OCI-LY1 (cell line): Measurements from ENCODE around the gene SIRPB2.

ENCODE experiments used
- H2AFZ ChIP-seq: fragments of 200-600 bp; sonication (generic), shearing (Covaris generic); 2 replicates; pipeline ENCODE4 v1.6.0; 2014; ENCODE audit warnings: antibody characterized with exemption, mild to moderate bottlenecking, low read length
- H3F3A ChIP-seq: fragments of 200-600 bp; sonication (generic), shearing (Covaris generic); 2 replicates; pipeline ENCODE4 v1.6.0; 2014; ENCODE audit warnings: mild to moderate bottlenecking, antibody characterized with exemption, low read length, moderate library complexity; ENCODE audit not compliant: insufficient read depth
- H3K27ac ChIP-seq: fragments of 200-600 bp; sonication (generic); 2 replicates; pipeline ENCODE4 v1.5.1; 2014; ENCODE audit warnings: low read length, mixed run types, mild to moderate bottlenecking, low read depth; ENCODE audit not compliant: poor library complexity, severe bottlenecking
- H3K27me3 ChIP-seq: fragments of 200-600 bp; sonication (generic); 2 replicates; pipeline ENCODE4 v1.6.0; 2014; ENCODE audit warnings: antibody characterized with exemption, mild to moderate bottlenecking, low read length, moderate library complexity; ENCODE audit not compliant: insufficient read depth
- H3K36me3 ChIP-seq: fragments of 200-600 bp; sonication (generic); 2 replicates; pipeline ENCODE4 v1.6.1; 2014; ENCODE audit warnings: mild to moderate bottlenecking, antibody characterized with exemption, low read length, moderate library complexity, mixed read lengths; ENCODE audit not compliant: insufficient read depth
- H3K4me1 ChIP-seq: fragments of 200-600 bp; sonication (generic); 2 replicates; pipeline ENCODE4 v1.5.1; 2014; ENCODE audit warnings: mild to moderate bottlenecking, low read length, moderate library complexity; ENCODE audit not compliant: insufficient read depth, severe bottlenecking
- H3K4me2 ChIP-seq: fragments of 200-600 bp; sonication (generic), shearing (Covaris generic); 2 replicates; pipeline ENCODE4 v1.6.1; 2014; ENCODE audit warnings: low read length
- H3K4me3 ChIP-seq: fragments of 200-600 bp; sonication (generic); 2 replicates; pipeline ENCODE4 v1.5.1; 2014; ENCODE audit warnings: low read length, low read depth, mild to moderate bottlenecking, mixed read lengths; ENCODE audit not compliant: poor library complexity, severe bottlenecking
- H3K79me2 ChIP-seq: fragments of 200-600 bp; shearing (Covaris generic); 2 replicates; pipeline ENCODE4 v1.6.1; 2016; ENCODE audit warnings: mixed run types, low read length, mixed read lengths; ENCODE audit not compliant: insufficient read depth
- H3K9ac ChIP-seq: fragments of 200-600 bp; sonication (generic), shearing (Covaris generic); 2 replicates; pipeline ENCODE4 v1.6.1; 2014; ENCODE audit warnings: mild to moderate bottlenecking, low read length, mixed read lengths
- H3K9me2 ChIP-seq: fragments of 200-600 bp; sonication (generic), shearing (Covaris generic); 2 replicates; pipeline ENCODE4 v1.6.1; 2014; ENCODE audit warnings: low read depth, mild to moderate bottlenecking, low read length, mixed read lengths
- H3K9me3 ChIP-seq: fragments of 200-600 bp; shearing (Covaris generic); 2 replicates; pipeline ENCODE4 v1.6.1; 2014; ENCODE audit warnings: low read length, mixed read lengths
- H4K20me1 ChIP-seq: fragments of 200-600 bp; sonication (generic), shearing (Covaris generic); 2 replicates; pipeline ENCODE4 v1.6.0; 2016; ENCODE audit warnings: mild to moderate bottlenecking, low read length; ENCODE audit not compliant: insufficient read depth
- EZH2 ChIP-seq: fragments of 200-600 bp; sonication (generic), shearing (Covaris generic); IDR thresholded peaks from 2 replicates; pipeline ENCODE4 v1.8.0; 2017; ENCODE audit warnings: borderline replicate concordance, mixed run types, mild to moderate bottlenecking, antibody characterized with exemption, low read length, moderate library complexity, mixed read lengths
- TF ChIP-seq, protein P1 (sequence below): fragments of 200-600 bp; sonication (generic), shearing (Covaris generic); IDR thresholded peaks from 2 replicates; pipeline ENCODE4 v1.5.1; 2017; ENCODE audit warnings: mild to moderate bottlenecking, antibody characterized with exemption, low read length, moderate library complexity, mixed read lengths

SIRPB2 gene

GRCh38 chr20:1527923-1528322 is 36.7 kb upstream of the SIRPB2 start:
- Histone ChIP-seq H3K9me2 (no peaks in the 10 kb centered on the region), H4K20me1 (no peaks in the 10 kb centered on the region), H3K4me3 (no peak overlapping the region), H3K27me3 (no peaks in the 10 kb centered on the region), H3K9me3 (no peaks in the 10 kb centered on the region), H3K36me3 (no peaks in the 10 kb centered on the region; the same call in 1 of the 2 replicates), H3K4me1 (peaks cover 7% of the 10 kb centered on the region), H3K27ac (no peak overlapping the region), H3K9ac (no peak overlapping the region), H2AFZ (no peak overlapping the region), H3K4me2 (no peak overlapping the region), H3F3A (no peaks in the 10 kb centered on the region), H3K79me2 (no peaks in the 10 kb centered on the region)
- TF ChIP-seq, protein P1, sequence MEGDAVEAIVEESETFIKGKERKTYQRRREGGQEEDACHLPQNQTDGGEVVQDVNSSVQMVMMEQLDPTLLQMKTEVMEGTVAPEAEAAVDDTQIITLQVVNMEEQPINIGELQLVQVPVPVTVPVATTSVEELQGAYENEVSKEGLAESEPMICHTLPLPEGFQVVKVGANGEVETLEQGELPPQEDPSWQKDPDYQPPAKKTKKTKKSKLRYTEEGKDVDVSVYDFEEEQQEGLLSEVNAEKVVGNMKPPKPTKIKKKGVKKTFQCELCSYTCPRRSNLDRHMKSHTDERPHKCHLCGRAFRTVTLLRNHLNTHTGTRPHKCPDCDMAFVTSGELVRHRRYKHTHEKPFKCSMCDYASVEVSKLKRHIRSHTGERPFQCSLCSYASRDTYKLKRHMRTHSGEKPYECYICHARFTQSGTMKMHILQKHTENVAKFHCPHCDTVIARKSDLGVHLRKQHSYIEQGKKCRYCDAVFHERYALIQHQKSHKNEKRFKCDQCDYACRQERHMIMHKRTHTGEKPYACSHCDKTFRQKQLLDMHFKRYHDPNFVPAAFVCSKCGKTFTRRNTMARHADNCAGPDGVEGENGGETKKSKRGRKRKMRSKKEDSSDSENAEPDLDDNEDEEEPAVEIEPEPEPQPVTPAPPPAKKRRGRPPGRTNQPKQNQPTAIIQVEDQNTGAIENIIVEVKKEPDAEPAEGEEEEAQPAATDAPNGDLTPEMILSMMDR = no peak
- TF ChIP-seq EZH2 = no peak

DNA sequence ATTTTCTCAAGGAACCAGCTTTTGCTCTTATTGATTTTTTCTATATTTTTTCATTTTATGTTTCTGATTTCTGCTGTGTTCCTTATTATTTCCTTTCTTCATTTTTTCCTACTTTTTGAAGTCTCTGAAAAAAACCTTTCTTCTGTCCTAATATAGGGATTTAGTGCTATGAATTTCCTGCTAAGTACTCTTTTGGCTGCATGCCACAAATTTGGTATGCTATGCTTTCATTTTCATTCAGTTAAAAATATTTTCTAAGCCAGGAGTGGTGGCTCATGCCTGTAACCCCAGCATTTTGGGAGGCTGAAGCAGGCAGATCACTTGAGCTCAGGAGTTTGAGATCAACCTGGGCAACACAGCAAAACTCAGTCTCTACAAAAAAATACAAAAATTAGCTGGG is 35.7 kb upstream of the SIRPB2 start:
- H4K20me1 ChIP-seq = no peaks in the 10 kb centered on the region

GRCh38 chr20:1526310-1526709 is 35.1 kb upstream of the SIRPB2 start:
- Histone ChIP-seq H4K20me1 (no peaks in the 10 kb centered on the region), H3K9me2 (no peaks in the 10 kb centered on the region)

More for the DNA sequence above, 35.7 kb upstream of the SIRPB2 start:
- Histone ChIP-seq H2AFZ (no peak overlapping the region), H3K27me3 (no peaks in the 10 kb centered on the region), H3K4me3 (no peak overlapping the region), H3K9ac (no peak overlapping the region), H3K79me2 (no peaks in the 10 kb centered on the region), H3K36me3 (no peaks in the 10 kb centered on the region; the same call in 1 of the 2 replicates), H3F3A (no peaks in the 10 kb centered on the region), H3K9me2 (no peaks in the 10 kb centered on the region), H3K27ac (no peak overlapping the region), H3K4me2 (no peak overlapping the region), H3K4me1 (peaks cover 7% of the 10 kb centered on the region), H3K9me3 (no peaks in the 10 kb centered on the region)
- TF ChIP-seq EZH2 = no peak
- TF ChIP-seq, protein P1 = no peak

More at GRCh38 chr20:1526310-1526709, 35.1 kb upstream of the SIRPB2 start:
- no peak overlapping the region for H3K27ac ChIP-seq
- H3K9me3 ChIP-seq = no peaks in the 10 kb centered on the region
- H3F3A ChIP-seq = no peaks in the 10 kb centered on the region
- no peak overlapping the region for H3K4me2 ChIP-seq
- H3K36me3 ChIP-seq = no peaks in the 10 kb centered on the region; the same call in 1 of the 2 replicates
- H3K4me3 ChIP-seq = no peak overlapping the region
- TF ChIP-seq, protein P1 = no peak
- no peak for TF ChIP-seq EZH2
- H2AFZ ChIP-seq = no peak overlapping the region
- peaks cover 7% of the 10 kb centered on the region for H3K4me1 ChIP-seq
- no peak overlapping the region for H3K9ac ChIP-seq
- H3K27me3 ChIP-seq = no peaks in the 10 kb centered on the region
- H3K79me2 ChIP-seq = no peaks in the 10 kb centered on the region
